Calu3 (cell line): ENCODE results near the gene CYP2R1. TPM values are rescaled to one million over a fixed set of nuclear protein-coding genes. Genes with fewer than 3 reads are reported as not detected.

Experiments used
- BruUV-seq: library from RNA; stranded (reverse); fragments of 400-500 nt; replicated peaks from 2 replicates; lab custom pipeline; 2021; lab: Mats Ljungman, UMichigan
- CTCF ChIA-PET: fragments of 300-600 bp; sonication (Branson Sonifier 250); formaldehyde crosslinking; loops from one replicate; lab custom pipeline; 2022; ENCODE audit warnings: antibody characterized with exemption; lab: Charles Lee
- DNase-seq: peaks from one replicate; pipeline ENCODE4 v3.0.0; 2022
- H3K27ac Mint-ChIP-seq: one replicate; pipeline ENCODE4 v1.8.0; 2022; ENCODE audit warnings: mixed read lengths; ENCODE audit not compliant: unreplicated experiment
- H3K27me3 Mint-ChIP-seq: one replicate; pipeline ENCODE4 v1.8.0; 2022; ENCODE audit warnings: mixed read lengths; ENCODE audit not compliant: unreplicated experiment
- H3K36me3 Mint-ChIP-seq: one replicate; pipeline ENCODE4 v1.8.0; 2022; ENCODE audit warnings: mild to moderate bottlenecking, moderate library complexity, mixed read lengths; ENCODE audit not compliant: insufficient read depth, unreplicated experiment
- H3K4me1 Mint-ChIP-seq: one replicate; pipeline ENCODE4 v1.8.0; 2022; ENCODE audit warnings: mild to moderate bottlenecking, low read depth, mixed read lengths; ENCODE audit not compliant: unreplicated experiment
- H3K4me3 Mint-ChIP-seq: one replicate; pipeline ENCODE4 v1.8.0; 2022; ENCODE audit warnings: mild to moderate bottlenecking, low read depth, moderate library complexity, mixed read lengths; ENCODE audit not compliant: unreplicated experiment
- H3K9me3 Mint-ChIP-seq: one replicate; pipeline ENCODE4 v1.8.0; 2022; ENCODE audit warnings: low read depth, mixed read lengths; ENCODE audit not compliant: unreplicated experiment
- intact Hi-C: fragments of 100-400 bp; cut with micrococcal nuclease; formaldehyde crosslinking; loops from one replicate; pipeline ENCODE4 v1.10.0; 2022; ENCODE audit not compliant: unreplicated experiment
- total RNA-seq: library from RNA; stranded (reverse); gene quantifications from 2 replicates; pipeline ENCODE4 v1.2.3, GENCODE V29; 2022
- TF ChIP-seq, protein P1 (sequence below): fragments of 200-600 bp; IDR thresholded peaks from one replicate; pipeline ENCODE4 v1.8.0; 2022; ENCODE audit warnings: antibody characterized with exemption; ENCODE audit not compliant: unreplicated experiment

The CYP2R1 gene
- total RNA-seq, 1 experiment from 2014 or later = 21.4 TPM

DNA sequence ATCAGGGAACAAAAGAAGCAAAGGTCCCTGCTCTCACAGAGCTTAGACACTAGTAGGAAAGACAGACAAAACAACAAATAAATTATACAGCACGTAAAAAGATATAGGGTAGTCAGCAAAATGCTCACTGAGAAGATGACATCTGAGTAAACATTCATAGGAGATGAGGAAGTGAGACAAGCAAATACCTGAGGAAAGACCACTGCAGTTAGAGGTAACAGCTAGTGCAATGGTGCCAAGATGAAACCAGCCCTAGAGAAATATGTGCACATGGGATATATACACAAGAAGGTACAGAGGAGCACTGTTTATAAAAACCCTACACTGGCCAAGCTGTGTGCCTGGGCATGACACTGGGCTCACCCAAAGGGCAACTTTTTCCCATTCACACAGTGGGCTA is 9.8 kb downstream of the CYP2R1 start:
- CTCF ChIA-PET = no interaction called here
- TF ChIP-seq, protein P1, sequence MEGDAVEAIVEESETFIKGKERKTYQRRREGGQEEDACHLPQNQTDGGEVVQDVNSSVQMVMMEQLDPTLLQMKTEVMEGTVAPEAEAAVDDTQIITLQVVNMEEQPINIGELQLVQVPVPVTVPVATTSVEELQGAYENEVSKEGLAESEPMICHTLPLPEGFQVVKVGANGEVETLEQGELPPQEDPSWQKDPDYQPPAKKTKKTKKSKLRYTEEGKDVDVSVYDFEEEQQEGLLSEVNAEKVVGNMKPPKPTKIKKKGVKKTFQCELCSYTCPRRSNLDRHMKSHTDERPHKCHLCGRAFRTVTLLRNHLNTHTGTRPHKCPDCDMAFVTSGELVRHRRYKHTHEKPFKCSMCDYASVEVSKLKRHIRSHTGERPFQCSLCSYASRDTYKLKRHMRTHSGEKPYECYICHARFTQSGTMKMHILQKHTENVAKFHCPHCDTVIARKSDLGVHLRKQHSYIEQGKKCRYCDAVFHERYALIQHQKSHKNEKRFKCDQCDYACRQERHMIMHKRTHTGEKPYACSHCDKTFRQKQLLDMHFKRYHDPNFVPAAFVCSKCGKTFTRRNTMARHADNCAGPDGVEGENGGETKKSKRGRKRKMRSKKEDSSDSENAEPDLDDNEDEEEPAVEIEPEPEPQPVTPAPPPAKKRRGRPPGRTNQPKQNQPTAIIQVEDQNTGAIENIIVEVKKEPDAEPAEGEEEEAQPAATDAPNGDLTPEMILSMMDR = no peak
- H3K27me3 Mint-ChIP-seq = no peaks in the 10 kb centered on the region
- DNase-seq = no peak
- no TSS peak for BruUV-seq
- peaks cover 8% of the 10 kb centered on the region for H3K4me1 Mint-ChIP-seq
- no peaks in the 10 kb centered on the region for H3K36me3 Mint-ChIP-seq
- H3K4me3 Mint-ChIP-seq = no peak overlapping the region
- intact Hi-C loops = no loop called here
- H3K27ac Mint-ChIP-seq = no peak overlapping the region
- H3K9me3 Mint-ChIP-seq = no peaks in the 10 kb centered on the region

DNA sequence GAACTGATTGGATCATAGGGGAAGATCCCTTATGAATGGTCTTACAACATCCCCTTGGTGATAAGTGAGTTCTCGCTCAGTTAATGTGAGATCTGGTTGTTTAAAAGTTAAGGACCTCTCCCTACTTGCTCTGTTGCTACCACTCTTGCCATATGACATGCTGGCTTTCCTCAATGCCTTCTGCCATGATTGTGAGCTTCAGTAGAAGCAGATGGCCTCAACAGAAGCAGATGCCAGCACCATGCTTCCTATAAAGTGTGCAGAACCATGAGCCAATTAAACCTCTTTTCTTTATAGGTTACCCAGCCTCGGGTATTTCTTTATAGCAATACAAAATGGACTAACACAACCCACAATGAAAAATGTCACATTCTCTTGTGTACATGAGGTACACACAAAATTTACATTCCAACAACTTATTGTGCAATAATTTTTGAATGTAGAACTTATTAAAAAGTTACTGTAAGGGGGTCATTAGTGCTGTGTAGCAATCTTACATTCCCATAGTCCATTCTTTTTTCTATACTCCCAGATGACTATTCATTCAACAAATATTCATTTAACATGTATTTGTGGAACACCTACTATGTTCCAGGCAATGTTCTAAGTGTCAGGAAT is 10.3 kb downstream of the CYP2R1 start:
- H3K27ac Mint-ChIP-seq = no peak overlapping the region
- no peak for DNase-seq
- no peaks in the 10 kb centered on the region for H3K9me3 Mint-ChIP-seq
- peaks cover 3% of the 10 kb centered on the region for H3K4me1 Mint-ChIP-seq
- BruUV-seq = no TSS peak
- CTCF ChIA-PET = no interaction called here
- intact Hi-C loops = no loop called here
- no peaks in the 10 kb centered on the region for H3K27me3 Mint-ChIP-seq
- H3K4me3 Mint-ChIP-seq = no peak overlapping the region
- TF ChIP-seq, protein P1 = no peak
- no peaks in the 10 kb centered on the region for H3K36me3 Mint-ChIP-seq

DNA sequence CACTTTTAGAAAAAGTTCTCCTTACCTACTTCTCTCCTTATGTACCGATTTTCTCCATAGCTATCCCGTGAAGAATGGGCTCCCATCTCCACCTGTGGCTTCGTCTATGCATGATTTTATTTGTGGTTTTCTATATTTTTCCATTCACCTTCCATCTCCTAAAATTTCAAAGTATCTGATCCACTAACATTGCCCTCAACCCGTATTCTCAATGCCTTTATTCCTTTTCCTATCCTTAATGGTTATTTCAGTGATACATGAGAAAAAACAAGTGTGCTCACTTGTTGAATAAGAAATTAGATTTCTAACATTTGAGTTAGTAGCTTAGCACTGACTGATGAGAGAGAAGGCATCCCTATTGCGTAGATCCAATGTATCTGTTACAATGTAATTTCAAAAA is 16.9 kb downstream of the CYP2R1 start:
- intact Hi-C loops = no loop called here

GRCh38 chr11:14873632-14874031 is 18.4 kb downstream of the CYP2R1 start:
- Mint-ChIP-seq H3K27me3 (no peaks in the 10 kb centered on the region), H3K9me3 (no peaks in the 10 kb centered on the region), H3K27ac (no peak overlapping the region), H3K36me3 (no peaks in the 10 kb centered on the region), H3K4me3 (no peak overlapping the region), H3K4me1 (no peaks in the 10 kb centered on the region)
- no peak for DNase-seq
- TF ChIP-seq, protein P1 = no peak
- BruUV-seq = no TSS peak
- CTCF ChIA-PET = no interaction called here
- intact Hi-C loops = no loop called here

More for the DNA sequence above, 16.9 kb downstream of the CYP2R1 start:
- no peaks in the 10 kb centered on the region for H3K4me1 Mint-ChIP-seq
- no peaks in the 10 kb centered on the region for H3K9me3 Mint-ChIP-seq
- no peak for DNase-seq
- no peaks in the 10 kb centered on the region for H3K36me3 Mint-ChIP-seq
- H3K27ac Mint-ChIP-seq = no peak overlapping the region
- H3K27me3 Mint-ChIP-seq = no peaks in the 10 kb centered on the region
- CTCF ChIA-PET = no interaction called here
- TF ChIP-seq, protein P1 = no peak
- no TSS peak for BruUV-seq
- H3K4me3 Mint-ChIP-seq = no peak overlapping the region
